ENCODE results near the gene FLNB.

Gene FLNB

DNA sequence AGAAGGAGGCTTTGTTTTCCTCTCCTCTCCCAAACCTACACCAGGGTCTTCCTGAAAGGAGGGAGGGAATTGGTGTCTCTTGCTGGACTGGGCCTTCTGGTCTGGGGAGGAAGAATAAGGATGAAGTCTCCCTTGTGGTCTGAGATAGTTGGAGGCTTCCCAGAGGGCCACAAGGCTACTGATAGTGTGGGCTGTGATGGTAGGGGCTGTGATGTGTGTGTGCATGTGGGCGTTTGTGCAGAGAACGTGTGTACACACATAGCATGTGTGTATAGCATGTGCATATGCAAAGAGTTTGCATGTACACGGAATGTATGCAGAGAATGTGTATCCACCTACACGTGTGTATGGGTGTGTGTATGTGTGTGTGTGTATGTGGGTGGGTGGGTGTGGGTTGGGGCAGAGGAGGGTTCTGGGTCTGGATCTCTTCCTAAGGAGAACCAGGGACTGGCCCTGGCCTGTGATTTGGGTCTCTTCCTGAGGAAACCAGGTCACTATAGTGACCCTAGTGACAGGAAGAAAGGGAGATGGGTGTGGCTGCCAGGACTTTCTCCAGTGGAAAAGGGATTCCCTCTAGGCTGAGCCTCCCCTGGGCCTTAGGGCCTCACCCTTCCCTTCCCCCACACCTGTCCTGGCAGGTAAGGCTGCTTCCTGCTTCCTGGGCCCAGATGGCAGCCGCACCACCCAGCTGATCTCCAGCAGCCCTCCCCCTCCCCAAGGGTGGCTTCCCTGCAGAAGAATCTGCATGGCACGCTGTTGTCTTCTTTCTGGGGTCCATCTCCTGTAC, 1.7 kb downstream of the FLNB start:
- DNase-seq (ENCODE audit: low spot score) = no peak

GRCh38 chr3:58010562-58010961, 2.3 kb downstream of the FLNB start:
- no peak for DNase-seq (ENCODE audit: low spot score)

GRCh38 chr3:58011580-58011979, 3.4 kb downstream of the FLNB start:
- no peak for DNase-seq (ENCODE audit: low spot score)

GRCh38 chr3:58012302-58012701, 4.1 kb downstream of the FLNB start:
- DNase-seq (ENCODE audit: low spot score) = no peak

DNA sequence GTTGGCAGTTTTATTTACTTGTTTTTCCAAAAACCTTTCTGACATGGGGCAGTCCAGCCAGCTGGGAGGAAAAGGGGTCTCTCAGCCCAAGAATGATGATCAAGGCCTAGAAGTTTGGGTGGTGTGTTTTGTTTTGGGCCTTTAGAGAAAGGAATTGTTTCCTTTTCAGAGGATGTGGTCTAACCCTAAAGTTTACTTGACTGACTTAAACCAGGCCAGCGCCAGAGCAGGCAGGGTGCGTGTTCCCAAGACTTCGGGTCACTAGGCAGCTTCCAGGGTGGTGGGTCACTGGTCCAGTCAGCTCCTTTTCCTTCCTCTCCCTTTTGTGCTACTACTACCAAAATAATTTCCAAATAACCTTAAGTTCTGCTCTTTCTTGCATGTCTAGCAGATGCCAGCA, 4.9 kb downstream of the FLNB start:
- DNase-seq (ENCODE audit: low spot score) = no peak

GRCh38 chr3:58013973-58014649, 5.9 kb downstream of the FLNB start:
- peak; percentile 62 for DNase-seq (ENCODE audit: low spot score)

- DNase-seq (ENCODE audit: low spot score) = no peak
Measured at GRCh38 chr3:58015520-58015915, 7.3 kb downstream of the FLNB start.

DNA sequence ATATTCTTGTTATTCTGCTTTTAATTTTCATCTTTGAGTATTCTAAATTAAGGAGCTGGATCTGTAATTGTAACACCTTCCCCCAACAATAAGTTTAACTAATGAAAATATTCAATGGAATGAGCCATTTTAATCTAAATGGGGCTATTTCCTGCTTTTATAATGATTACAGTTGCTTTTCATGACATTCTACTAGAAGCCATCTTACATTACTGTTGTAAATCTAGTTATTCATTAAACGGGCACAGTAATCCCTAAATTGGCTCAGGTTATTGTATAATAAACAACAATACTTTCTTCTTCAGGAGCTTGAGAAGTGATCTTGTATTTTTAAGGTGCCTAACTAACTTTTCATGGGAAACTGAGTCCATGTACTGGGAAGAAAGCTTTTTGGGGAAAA, 8.5 kb downstream of the FLNB start:
- DNase-seq (ENCODE audit: low spot score) = no peak

DNA sequence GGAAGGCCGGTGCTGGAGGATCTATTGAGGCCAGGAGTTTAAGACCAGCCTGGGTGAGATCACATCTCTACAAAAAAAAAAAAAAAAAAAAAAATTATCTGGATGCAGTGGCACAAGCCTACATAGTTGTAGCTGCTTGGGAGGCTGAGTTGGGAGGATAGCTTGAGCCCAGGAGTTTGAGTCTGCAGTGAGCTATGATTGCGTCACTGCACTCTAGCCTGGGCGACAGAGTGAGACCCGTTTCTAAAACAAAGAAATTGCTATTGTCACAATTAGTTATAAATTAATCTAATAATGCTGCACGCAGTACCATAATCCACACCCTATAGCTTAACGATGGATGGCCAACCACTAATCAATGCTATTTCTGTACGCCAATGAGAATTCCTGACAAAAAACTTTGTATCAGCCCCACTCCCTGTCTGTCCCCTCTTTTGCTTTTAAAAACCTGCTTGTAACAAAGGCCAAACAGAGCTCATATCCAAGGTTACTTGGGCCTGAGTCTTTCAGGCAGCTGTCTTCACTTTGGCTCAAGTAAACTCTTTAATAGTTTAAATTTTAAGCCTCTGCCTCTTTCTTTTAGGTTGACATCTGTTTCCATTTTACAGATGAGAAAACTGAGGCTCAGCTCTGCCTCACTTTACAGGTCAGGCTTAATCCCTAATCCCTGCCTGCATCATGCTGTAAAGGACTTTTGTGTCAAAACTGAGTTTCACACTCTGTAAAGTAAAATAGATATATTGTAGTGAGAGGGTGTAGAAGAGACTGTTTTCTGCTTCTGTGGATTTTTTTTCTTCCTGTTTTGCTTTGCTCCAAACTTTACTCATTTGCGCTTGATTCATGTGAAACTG, 10.9 kb downstream of the FLNB start:
- DNase-seq (ENCODE audit: low spot score) = no peak

- DNase-seq (ENCODE audit: low spot score) = no peak
Measured at GRCh38 chr3:58020783-58021071, 12.5 kb downstream of the FLNB start.

- no peak for DNase-seq (ENCODE audit: low spot score)
Measured at GRCh38 chr3:58021072-58021959, 13.1 kb downstream of the FLNB start.

DNA sequence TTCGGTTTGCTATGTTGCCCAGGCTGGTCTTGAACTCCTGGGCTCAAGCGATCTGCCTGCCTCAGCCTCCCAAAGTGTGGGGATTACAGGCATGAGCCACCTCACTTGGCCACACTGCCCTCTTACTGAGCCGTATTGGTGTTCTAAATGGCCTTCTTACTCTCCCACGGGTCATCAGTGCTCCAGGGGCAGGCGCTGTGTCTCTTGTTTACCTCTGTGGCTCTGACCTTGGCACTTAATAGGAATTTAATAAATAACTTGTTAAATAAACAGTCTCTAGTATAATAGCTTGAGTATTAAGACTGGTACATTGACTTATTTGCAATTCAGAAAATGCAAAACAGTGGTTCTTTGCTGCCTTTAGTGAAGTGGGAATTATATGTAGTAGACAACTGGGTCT, 13.7 kb downstream of the FLNB start:
- no peak for DNase-seq (ENCODE audit: low spot score)

- DNase-seq (ENCODE audit: low spot score) = no peak
Measured at GRCh38 chr3:58022490-58022889, 14.3 kb downstream of the FLNB start.

GRCh38 chr3:58023531-58023930, 15.3 kb downstream of the FLNB start:
- no peak for DNase-seq (ENCODE audit: low spot score)

DNA sequence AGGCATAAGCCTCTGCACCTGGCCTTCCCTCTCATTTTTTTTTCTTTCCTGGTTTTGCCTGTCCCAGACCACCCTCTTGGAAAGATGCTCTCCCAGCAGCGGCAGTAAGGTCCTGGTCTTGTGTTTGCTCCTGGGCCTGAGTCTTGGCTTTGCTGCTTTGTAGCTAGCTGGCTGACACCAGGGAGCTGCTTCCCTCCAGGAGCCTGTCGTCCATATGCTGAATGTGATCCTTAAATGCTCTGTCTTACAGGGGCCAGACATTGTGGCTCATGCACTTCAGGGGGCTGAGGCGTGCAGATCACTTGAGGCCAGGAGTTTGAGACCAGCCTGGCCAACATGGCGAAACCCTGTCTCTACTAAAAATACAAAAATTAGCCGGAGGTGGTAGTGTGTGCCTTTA, 17.2 kb downstream of the FLNB start:
- no peak for DNase-seq (ENCODE audit: low spot score)

- DNase-seq (ENCODE audit: low spot score) = no peak
Measured at GRCh38 chr3:58025837-58026569, 17.8 kb downstream of the FLNB start.

DNA sequence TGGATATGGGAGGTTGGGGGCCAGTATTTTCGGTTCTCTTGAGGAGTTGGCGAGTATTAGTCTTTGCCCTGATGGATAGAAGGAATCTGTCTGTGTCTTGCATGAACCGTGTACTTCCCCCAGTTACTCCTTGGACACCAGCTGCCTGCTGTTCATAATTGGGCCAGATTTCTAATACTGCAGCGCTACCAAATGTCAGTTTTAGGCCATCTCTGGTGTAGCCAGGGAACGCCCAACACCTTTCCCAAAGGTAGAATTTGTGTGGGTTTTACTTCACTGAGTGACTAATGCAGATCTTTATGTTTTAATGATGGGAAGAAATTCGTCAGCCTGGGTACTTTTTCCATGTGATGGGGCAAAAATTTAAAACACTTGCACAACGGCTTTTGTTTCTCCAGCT, 18.4 kb downstream of the FLNB start:
- no peak for DNase-seq (ENCODE audit: low spot score)

DNA sequence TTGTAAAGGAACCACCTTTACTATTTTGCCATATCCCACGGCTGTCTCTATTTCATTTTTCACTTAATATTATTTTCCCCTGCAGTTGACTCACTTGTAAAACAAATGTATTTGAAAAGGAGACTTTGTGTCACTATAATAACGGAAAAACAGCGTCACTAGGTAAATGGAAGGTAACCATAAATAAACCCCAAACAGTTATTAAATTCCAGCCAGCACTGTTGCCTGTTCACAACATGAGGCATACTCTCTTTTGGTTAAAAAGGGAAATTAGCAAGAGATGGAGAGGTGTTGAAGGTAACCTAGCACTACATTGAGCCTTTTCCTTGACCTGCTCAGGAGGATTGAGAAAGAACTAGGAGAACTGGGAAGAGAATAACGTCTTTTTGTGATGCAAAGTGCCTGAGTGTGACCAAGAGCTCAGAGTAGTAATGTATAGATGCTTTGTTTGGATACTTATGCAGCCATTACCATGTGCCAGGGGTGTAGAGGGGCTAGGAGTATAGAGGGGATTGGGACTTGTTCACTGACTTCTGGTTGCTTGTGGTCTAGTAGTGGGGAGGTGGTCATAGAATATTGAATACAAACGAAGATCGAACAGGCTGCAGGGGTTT, 19.6 kb downstream of the FLNB start:
- no peak for DNase-seq (ENCODE audit: low spot score)

GRCh38 chr3:58028902-58029301, 20.7 kb downstream of the FLNB start:
- no peak for DNase-seq (ENCODE audit: low spot score)

DNA sequence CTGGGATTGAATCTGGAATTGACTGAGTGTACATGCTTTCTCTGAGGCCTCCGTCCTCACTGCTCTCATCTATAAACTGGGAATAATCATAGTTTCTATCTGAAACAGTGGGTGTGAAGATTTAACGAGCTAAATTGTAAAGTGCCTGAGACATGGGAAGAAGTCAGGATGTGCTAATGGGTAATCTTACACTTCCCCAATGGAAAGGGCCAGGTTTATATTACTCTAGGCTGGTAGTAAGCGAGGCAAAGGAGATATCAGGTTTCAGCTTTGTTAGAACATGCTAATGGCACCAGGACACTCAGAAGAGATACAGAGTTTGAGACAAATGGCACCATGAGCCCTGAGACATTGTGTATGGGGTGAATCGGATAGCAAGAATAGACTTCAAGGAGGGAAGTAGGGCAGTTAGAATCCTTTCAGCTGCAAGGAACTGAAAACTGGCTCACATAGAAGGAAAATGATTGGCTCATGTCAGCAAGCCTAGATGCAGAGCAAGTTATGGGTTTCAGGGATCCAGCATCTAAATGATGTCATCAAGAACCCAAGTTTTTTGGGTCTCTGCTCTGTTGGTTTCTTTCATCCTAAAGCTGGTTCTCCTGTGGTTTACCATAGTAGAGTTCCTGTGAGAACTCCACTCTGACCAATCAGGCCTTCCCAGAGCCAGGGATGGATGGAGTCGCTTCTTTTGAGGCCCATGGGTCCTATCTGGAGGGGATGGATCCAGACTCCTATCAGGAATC, 21.8 kb downstream of the FLNB start:
- DNase-seq (ENCODE audit: low spot score) = no peak
